ENCODE data around the gene PTRH1. TPM values are rescaled to one million over a fixed set of nuclear protein-coding genes. Genes with fewer than 3 reads are reported as not detected.

The PTRH1 gene, protein sequence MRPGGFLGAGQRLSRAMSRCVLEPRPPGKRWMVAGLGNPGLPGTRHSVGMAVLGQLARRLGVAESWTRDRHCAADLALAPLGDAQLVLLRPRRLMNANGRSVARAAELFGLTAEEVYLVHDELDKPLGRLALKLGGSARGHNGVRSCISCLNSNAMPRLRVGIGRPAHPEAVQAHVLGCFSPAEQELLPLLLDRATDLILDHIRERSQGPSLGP
- total RNA-seq: 1 to 10 TPM; 8.3 to 9.0 TPM

DNA sequence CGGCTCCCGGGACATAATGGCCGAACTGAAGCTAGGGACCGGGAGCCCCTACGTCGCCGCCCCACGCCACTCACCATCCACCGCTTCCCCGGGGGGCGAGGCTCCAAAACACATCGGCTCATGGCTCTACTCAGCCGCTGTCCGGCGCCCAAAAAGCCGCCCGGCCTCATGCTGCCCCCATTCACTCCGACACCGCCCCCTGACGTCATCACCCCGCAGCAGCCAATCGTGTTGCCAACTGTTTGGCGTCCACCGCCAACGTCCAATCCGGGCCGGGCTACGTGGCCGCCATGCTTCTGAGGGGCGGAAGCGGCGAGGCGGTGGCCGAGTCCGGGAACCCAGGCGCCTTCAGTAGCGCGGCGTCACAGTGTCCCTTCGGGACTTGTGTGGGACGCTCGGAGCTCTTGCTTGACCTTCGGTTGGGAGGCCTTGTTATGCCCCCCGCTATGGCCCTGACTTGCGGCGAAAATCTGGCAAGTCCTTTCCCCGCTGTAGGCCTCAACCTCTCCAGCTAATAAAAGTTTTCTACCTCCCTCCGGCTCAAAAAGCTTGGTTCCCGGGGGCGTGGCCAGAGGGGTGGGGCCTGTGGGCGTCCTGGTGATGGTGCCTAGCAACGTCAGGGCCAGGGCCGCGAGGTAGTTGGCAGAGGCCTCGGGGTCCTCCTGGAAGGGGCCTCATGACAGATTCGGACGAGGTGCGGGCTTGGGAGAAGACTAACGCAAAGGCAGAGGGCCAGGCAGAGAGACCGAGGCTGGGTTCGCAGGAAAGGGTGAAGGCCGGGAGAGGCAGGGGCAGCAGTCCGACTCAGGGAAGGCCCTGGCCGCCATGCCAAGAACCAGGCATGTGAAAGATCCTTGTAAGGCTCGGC is at the start of gene PTRH1, which contains the start of gene TTC16:
TSS of gene PTRH1 (minus strand) at position 194 of the 868 bp plus-strand sequence. CDS start at position 170, 24 bp downstream.
TSS of gene TTC16 (plus strand) at position 610 of the 868 bp plus-strand sequence. CDS start at position 677, 67 bp downstream.

DNA sequence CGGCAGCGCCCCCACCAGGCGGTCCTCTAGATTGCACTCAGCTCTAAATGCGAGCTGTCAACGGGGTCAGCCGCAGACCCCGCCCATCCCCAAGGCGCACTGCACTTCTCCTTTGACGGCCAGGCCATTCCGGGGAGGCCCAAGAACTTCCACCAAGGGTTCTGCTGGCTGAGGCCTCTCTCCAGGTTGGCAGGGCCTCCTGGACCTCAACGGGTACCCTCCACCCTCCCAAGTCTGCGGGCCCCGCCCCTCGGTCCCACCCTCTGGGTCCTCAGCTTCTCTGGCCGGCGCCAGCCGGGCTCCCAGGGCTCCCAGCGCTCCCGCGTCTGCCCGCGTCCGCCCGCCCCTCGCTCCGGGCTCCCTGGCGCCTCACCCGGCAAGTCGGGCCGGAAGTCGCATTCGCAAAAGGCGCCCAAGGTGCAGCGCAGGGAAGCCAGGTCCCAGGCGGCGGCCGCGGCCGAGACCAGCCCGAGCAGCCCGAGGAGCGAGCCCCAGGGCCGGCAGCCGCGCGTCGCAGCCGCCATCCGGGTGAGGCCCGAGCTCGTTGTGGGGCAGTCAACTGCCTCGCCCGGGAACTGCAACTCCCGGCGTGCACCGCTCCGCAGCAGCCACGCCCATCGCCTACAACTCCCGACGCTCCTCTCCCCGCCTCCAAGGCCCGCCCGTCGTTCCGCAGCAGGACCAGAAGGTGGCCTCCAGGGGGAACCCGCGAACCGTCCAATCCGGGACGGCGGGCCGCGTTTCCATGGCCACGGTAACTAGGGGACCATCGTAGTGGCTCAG is 19.5 kb upstream of the PTRH1 start, which contains the start of gene TOR2A:
TSS of gene TOR2A (minus strand) at position 548 of the 783 bp plus-strand sequence. CDS start at position 524, 24 bp downstream.

DNA sequence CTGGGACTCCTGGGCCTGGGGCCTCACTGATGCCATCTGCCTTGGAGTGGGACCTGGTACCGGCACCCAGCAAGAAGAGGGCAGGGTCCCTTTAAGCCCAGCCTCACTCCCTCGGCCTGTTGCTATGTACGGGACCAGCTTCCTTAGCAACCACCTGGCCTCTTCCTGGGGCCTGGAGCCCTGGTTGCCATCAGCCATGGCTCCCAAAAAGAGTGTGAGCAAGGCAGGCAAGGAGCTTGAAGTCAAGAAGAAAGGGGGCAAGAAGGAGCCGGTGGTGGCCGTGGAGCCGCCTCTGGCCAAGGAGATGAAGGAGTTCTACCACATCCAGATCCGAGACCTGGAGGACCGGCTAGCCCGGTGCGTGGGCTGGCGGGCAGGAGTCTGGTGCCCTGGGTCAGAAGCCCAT is 8.6 kb downstream of the PTRH1 start, which contains the start of gene CFAP157:
TSS of gene CFAP157 (plus strand) at position 153 of the 406 bp plus-strand sequence. CDS start at position 197, 44 bp downstream.

Other genes with a start within 250 kb of the PTRH1 start
- 10 to 100 TPM; 21.3 to 23.1 TPM for gene STXBP1, start 103.4 kb downstream of the PTRH1 start, total RNA-seq
- gene CFAP157, start 8.7 kb downstream of the PTRH1 start, total RNA-seq: under 1 TPM in 1 of 2 experiments, not detected in 1; 0.40 TPM
- gene TTC16, start 416 bp upstream of the PTRH1 start, total RNA-seq: 1 to 10 TPM; 2.9 to 4.3 TPM
- 10 to 100 TPM; 18.4 to 20.1 TPM for gene TOR2A, start 19.6 kb upstream of the PTRH1 start, total RNA-seq
- 10 to 100 TPM; 70.4 to 70.6 TPM for gene SH2D3C, start 63.0 kb upstream of the PTRH1 start, total RNA-seq
- gene CDK9, start 70.4 kb upstream of the PTRH1 start, total RNA-seq: 100 to 1,000 TPM in 1 of 2 experiments, 10 to 100 TPM in 1; 95.2 to 102 TPM
- gene FPGS, start 87.2 kb upstream of the PTRH1 start, total RNA-seq: 10 to 100 TPM; 73.4 to 77.3 TPM
- gene ENG, start 139.0 kb upstream of the PTRH1 start, total RNA-seq: 10 to 100 TPM; 18.3 TPM
- 10 to 100 TPM; 65.7 to 83.0 TPM for gene AK1, start 162.0 kb upstream of the PTRH1 start, total RNA-seq
- gene ST6GALNAC6, start 183.9 kb upstream of the PTRH1 start, total RNA-seq: 100 to 1,000 TPM; 119 to 129 TPM
- 10 to 100 TPM; 29.6 to 32.1 TPM for gene ST6GALNAC4, start 201.4 kb upstream of the PTRH1 start, total RNA-seq
- gene PIP5KL1, start 215.1 kb upstream of the PTRH1 start, total RNA-seq: 1 to 10 TPM; 1.0 to 1.2 TPM
- 10 to 100 TPM; 59.0 to 60.3 TPM for gene DPM2, start 222.2 kb upstream of the PTRH1 start, total RNA-seq